HepG2 (cell line): ENCODE measurements around the gene GCN1. TPM values are rescaled to one million over a fixed set of nuclear protein-coding genes. Genes with fewer than 3 reads are reported as not detected.

Source experiments
- ATAC-seq: fragments of 200-7000 bp; cut with Tn5 transposase; 3 replicates; pipeline ENCODE4 v1.9.1; 2020; ENCODE audit warnings: mild to moderate bottlenecking, moderate library complexity
- BruUV-seq: library from RNA; stranded (reverse); fragments of 400-500 nt; replicated peaks from 2 replicates; lab custom pipeline; 2021; lab: Mats Ljungman, UMichigan
- CTCF ChIA-PET: fragments of 300-600 bp; formaldehyde crosslinking; extraction: SDS; loops from one replicate; lab custom pipeline; 2021; ENCODE audit warnings: low total read pairs, inconsistent platforms, low intra/inter-chr PET ratio; lab: Yijun Ruan, JAX
- POLR2A ChIA-PET: fragments of 350-600 bp; sonication (Branson Sonifier 250); formaldehyde crosslinking; loops from one replicate; lab custom pipeline; 2020; ENCODE audit warnings: antibody characterized with exemption, inconsistent platforms; lab: Yijun Ruan, JAX
- DNase-seq: peaks from one replicate; pipeline ENCODE4 v3.0.0-alpha.2; 2015; ENCODE audit warnings: low spot score
- FAIRE-seq: peaks from 3 replicates; lab custom pipeline; 2011; peaks lifted over from hg19 to GRCh38; lab: Jason Lieb, UNC
- H2AFZ ChIP-seq: one replicate; pipeline ENCODE4 v1.6.1; 2011; ENCODE audit warnings: low read length, inconsistent platforms
- H3K27ac ChIP-seq: fragments of 300-600 bp; 3 replicates; pipeline ENCODE4 v1.8.0; 2011; ENCODE audit warnings: mixed run types, mild to moderate bottlenecking, mixed read lengths, low read length, inconsistent platforms; ENCODE audit not compliant: insufficient read depth; ENCODE audit errors: extremely low read length
- H3K27me3 ChIP-seq, 2 experiments: fragments of 200-600 bp in 1 of 2; 2 replicates in 1 of 2; 3 replicates in 1 of 2; pipeline versions ENCODE4 v1.6.0 to v1.8.0; 2011; ENCODE audit warnings: low read length in 2 of 2, mild to moderate bottlenecking in 2 of 2, moderate library complexity in 2 of 2, inconsistent platforms in 1 of 2; ENCODE audit not compliant: insufficient read depth in 2 of 2, control insufficient read depth in 1 of 2
- H3K36me3 ChIP-seq, 2 experiments: fragments of 200-600 bp in 1 of 2; replicated peaks in 1 of 2; 2 replicates in 1 of 2; 3 replicates in 1 of 2; pipeline versions ENCODE4 v1.5.1 to v1.8.0; 2011; ENCODE audit warnings: low read length in 2 of 2, inconsistent platforms in 1 of 2; ENCODE audit not compliant: insufficient read depth in 2 of 2, control insufficient read depth in 1 of 2
- H3K4me1 ChIP-seq: 2 replicates; pipeline ENCODE4 v1.5.1; 2012; ENCODE audit warnings: low read length, inconsistent platforms; ENCODE audit not compliant: insufficient read depth
- H3K4me2 ChIP-seq: 2 replicates; pipeline ENCODE4 v1.6.0; 2011; ENCODE audit warnings: low read depth, low read length, inconsistent platforms
- H3K4me3 ChIP-seq, 3 experiments: fragments of 200-600 bp in 1 of 3; sonication (generic), shearing (Covaris generic) in 1 of 3; replicated peaks in 1 of 3; 2 replicates each; pipeline ENCODE4 v1.5.1; 2011 to 2016; ENCODE audit warnings: low read length in 3 of 3, inconsistent platforms in 2 of 3, low read depth in 2 of 3, mild to moderate bottlenecking in 2 of 3, control low read depth in 1 of 3, mixed read lengths in 1 of 3; ENCODE audit not compliant: insufficient read depth in 1 of 3
- H3K79me2 ChIP-seq: one replicate; pipeline ENCODE4 v1.6.1; 2011; ENCODE audit warnings: low read length, inconsistent platforms; ENCODE audit not compliant: insufficient read depth
- H3K9ac ChIP-seq: 2 replicates; pipeline ENCODE4 v1.6.0; 2011; ENCODE audit warnings: mild to moderate bottlenecking, low read depth, low read length, inconsistent platforms; ENCODE audit not compliant: insufficient read depth
- H3K9me3 ChIP-seq: 2 replicates; pipeline ENCODE4 v1.5.1; 2012; ENCODE audit warnings: mild to moderate bottlenecking, low read length
- H4K20me1 ChIP-seq: 2 replicates; pipeline ENCODE4 v1.6.0; 2011; ENCODE audit warnings: inconsistent platforms, mild to moderate bottlenecking, low read length, moderate library complexity; ENCODE audit not compliant: insufficient read depth
- ELF1 ChIP-seq: sonication (generic); formaldehyde crosslinking; IDR thresholded peaks from 2 replicates; pipeline ENCODE4 v1.4.0; 2020; ENCODE audit warnings: missing genetic modification reagents
- FOSL2 ChIP-seq: sonication (generic); formaldehyde crosslinking; IDR thresholded peaks from 2 replicates; pipeline ENCODE4 v1.4.0; 2020; ENCODE audit warnings: missing genetic modification reagents
- KLF11 ChIP-seq: IDR thresholded peaks from 2 replicates; pipeline ENCODE4 v1.6.1; 2016; ENCODE audit warnings: missing compliant biosample characterization
- KLF9 ChIP-seq: IDR thresholded peaks from 2 replicates; pipeline ENCODE4 v1.6.1; 2016; ENCODE audit warnings: low read depth
- NR2F2 ChIP-seq: IDR thresholded peaks from 2 replicates; pipeline ENCODE4 v1.6.1; 2012; ENCODE audit warnings: low read depth, inconsistent platforms, borderline replicate concordance
- RFX5 ChIP-seq: IDR thresholded peaks from 2 replicates; pipeline ENCODE4 v1.6.1; 2011; ENCODE audit warnings: low read depth, low read length, improper control_type of control experiment
- RXRB ChIP-seq: IDR thresholded peaks from 2 replicates; pipeline ENCODE4 v1.6.1; 2016; ENCODE audit warnings: borderline replicate concordance, missing genetic modification reagents, missing compliant biosample characterization
- ZNF616 ChIP-seq: sonication (generic); formaldehyde crosslinking; IDR thresholded peaks from 2 replicates; pipeline ENCODE4 v1.5.0; 2020; ENCODE audit warnings: low read depth, mild to moderate bottlenecking, missing genetic modification reagents
- ZNF644 ChIP-seq: IDR thresholded peaks from 2 replicates; pipeline ENCODE4 v1.6.1; 2016; ENCODE audit warnings: low read depth
- ZNF839 ChIP-seq: sonication (generic); formaldehyde crosslinking; IDR thresholded peaks from 2 replicates; pipeline ENCODE4 v1.4.0; 2020; ENCODE audit warnings: missing genetic modification reagents, mild to moderate bottlenecking, borderline replicate concordance
- WGBS: methylation state at CpG from one replicate; pipeline ENCODE4 v1.1.6; 2017; ENCODE audit warnings: low lambda C conversion rate; 5-methylcytosine and 5-hydroxymethylcytosine counted together
- in situ Hi-C: cut with HindIII; loops from 2 replicates; pipeline ENCODE4 v1.10.0; 2017; ENCODE audit warnings: low pct_unique_long_range_greater_than_20kb; ENCODE audit not compliant: extremely low pct_ligation_motif_present
- intact Hi-C: fragments of 100-400 bp; cut with micrococcal nuclease; formaldehyde crosslinking; loops from one replicate; pipeline ENCODE4 v1.10.0; 2022; ENCODE audit not compliant: unreplicated experiment
- polyA plus RNA-seq, 8 experiments: library from polyadenylated mRNA; depleted of rRNA in 3 of 8; stranded (reverse) in 7 of 8; unstranded in 1 of 8; fragments of >200 nt; fragmentation: Illumina TruSeq in 4 of 8; extraction: Trizol in 4 of 8; gene quantifications; 2 replicates each; pipeline versions ENCODE4 v1.2.1 to v1.2.3, GENCODE V29; 2011 to 2016; ENCODE audit warnings: low read depth in 4 of 8, missing spikeins in 1 of 8, mixed read lengths in 1 of 8; ENCODE audit not compliant: insufficient read depth in 1 of 8
- total RNA-seq, 5 experiments: library from RNA; depleted of rRNA; stranded (reverse); fragments of >200 nt; fragmentation: Illumina TruSeq; extraction: Trizol; gene quantifications; 2 replicates each; pipeline ENCODE4 v1.2.3, GENCODE V29; 2016; ENCODE audit warnings: low read depth in 1 of 5
- TF ChIP-seq, protein P1 (sequence below): sonication (generic); formaldehyde crosslinking; IDR thresholded peaks from 2 replicates; pipeline ENCODE4 v1.4.0; 2020; ENCODE audit warnings: missing genetic modification reagents
- TF ChIP-seq, protein P2 (sequence below): IDR thresholded peaks from 2 replicates; pipeline ENCODE4 v1.6.1; 2016; ENCODE audit warnings: low read depth, borderline replicate concordance
- TF ChIP-seq, protein P3 (sequence below): IDR thresholded peaks from 2 replicates; pipeline ENCODE4 v1.6.1; 2016
- TF ChIP-seq, protein P4 (sequence below): sonication (generic); formaldehyde crosslinking; IDR thresholded peaks from 2 replicates; pipeline ENCODE4 v1.4.0; 2020; ENCODE audit warnings: mild to moderate bottlenecking, missing genetic modification reagents
- TF ChIP-seq, protein P5 (sequence below): sonication (generic); formaldehyde crosslinking; IDR thresholded peaks from 2 replicates; pipeline ENCODE4 v1.4.0; 2020; ENCODE audit warnings: missing genetic modification reagents; ENCODE audit errors: not compliant biosample characterization

GCN1 gene
- total and polyA plus RNA-seq, 2 of the 13 experiments (the other 11 are each of a cell fraction or from before 2014, with no cell fraction given) = 58.2 to 83.0 TPM

DNA sequence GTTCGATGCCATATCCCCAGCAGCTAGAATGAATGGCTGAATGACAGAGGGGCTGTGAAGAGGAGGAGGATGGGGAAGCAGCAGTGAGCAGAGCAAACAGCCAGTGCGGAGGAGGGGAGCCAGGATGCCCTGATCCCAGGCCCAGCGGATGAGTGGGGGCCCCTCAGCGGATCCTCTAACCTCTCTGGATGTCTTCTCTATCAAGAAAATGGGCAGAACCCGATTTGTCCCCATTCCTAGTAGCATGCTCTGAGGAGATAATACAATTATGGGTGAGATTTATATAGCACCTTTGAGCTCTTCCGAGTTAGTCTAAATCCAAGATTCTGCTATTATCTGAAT, 36.4 kb upstream of the GCN1 start:
- peak overlapping the region; percentile 61 for H3K27ac ChIP-seq
- ChIA-PET CTCF (no interaction called here), POLR2A (interaction anchor here (0.7 to 8.7 kb wide), 8 partner anchors 10 to 71 kb away, joined by 7 to 461 read pairs (median 62); partner anchors contain the start of genes PXN, RNU4-1, RNU4-2 and RPLP0)
- peak overlapping the region in 1 of 3 experiments; percentile 49; a peak in 2 of 6 replicates for H3K4me3 ChIP-seq
- no peak for DNase-seq
- intact Hi-C loops (no loop called here), in situ Hi-C loops (loop anchor here (5.0 kb wide), 1 partner anchor 36 kb away; the partner anchor contains the start of gene PXN)
- no peak for FAIRE-seq
- peak overlapping the region; percentile 70 for H3K4me2 ChIP-seq
- H3K9me3 ChIP-seq = no peaks in the 10 kb centered on the region
- no peak for TF ChIP-seq ZNF616 (CRISPR knock-in tag)
- WGBS = 52% methylated on average over 5 of the region's 6 CpGs
- H3K27me3 ChIP-seq = no peaks in the 10 kb centered on the region
- peak overlapping the region; percentile 50 for H3K9ac ChIP-seq
- peaks cover 2 to 5% of the 10 kb centered on the region in 2 experiments; a peak in 2 of 5 replicates for H3K36me3 ChIP-seq
- H2AFZ ChIP-seq = no peak overlapping the region
- H3K4me1 ChIP-seq = peaks cover 100% of the 10 kb centered on the region
- peaks cover 12% of the 10 kb centered on the region for H3K79me2 ChIP-seq
- BruUV-seq = no TSS peak
- peaks cover 4% of the 10 kb centered on the region; the same call in 1 of the 2 replicates for H4K20me1 ChIP-seq
- no peak for ATAC-seq

DNA sequence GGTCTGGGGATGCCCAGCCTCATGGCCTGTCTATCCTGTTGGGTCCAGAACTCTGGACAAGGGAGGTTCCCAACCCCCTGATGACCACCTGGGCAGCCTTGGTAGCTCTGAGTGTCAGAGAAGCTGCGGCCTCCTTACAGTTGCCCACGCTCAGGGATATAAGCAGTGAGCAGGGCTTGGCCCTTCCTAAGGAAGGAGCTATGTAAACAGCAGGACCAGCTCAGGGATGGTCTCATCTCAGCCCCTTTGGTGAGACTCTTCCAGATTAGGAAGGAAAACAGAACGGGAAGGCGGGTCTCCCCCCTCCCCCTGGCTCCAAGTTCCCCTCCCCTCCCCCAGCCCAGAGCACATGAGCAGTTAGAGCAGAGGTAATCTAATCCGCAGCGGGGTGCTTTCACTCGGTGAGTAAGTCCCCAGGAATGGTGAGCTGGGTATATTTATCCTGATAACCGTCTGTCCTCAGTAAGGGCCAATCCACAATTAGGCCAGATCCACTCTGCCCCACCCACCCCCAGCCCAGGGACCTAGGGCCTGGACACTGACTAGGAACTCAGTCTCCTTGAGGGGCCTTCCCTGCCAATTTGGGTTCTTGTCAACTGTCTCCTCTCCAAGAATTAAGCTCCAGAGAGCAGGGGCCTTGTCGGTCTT, 35.9 kb upstream of the GCN1 start:
- ATAC-seq = peak; percentile 11
- in situ Hi-C loops = loop anchor here (5.0 kb wide), 1 partner anchor 37 kb away; the partner anchor contains the start of gene PXN
- Histone ChIP-seq H3K27ac (peak overlapping the region; percentile 100), H3K4me3 (peak overlapping the region; percentile 2 to 70 (median 46); a peak in 3 of 6 replicates), H4K20me1 (peaks cover 4% of the 10 kb centered on the region; the same call in 1 of the 2 replicates), H3K4me2 (peak overlapping the region; percentile 97), H3K79me2 (peaks cover 9% of the 10 kb centered on the region), H3K9me3 (no peaks in the 10 kb centered on the region), H3K9ac (peak overlapping the region; percentile 84), H2AFZ (no peak overlapping the region), H3K27me3 (no peaks in the 10 kb centered on the region), H3K4me1 (peaks cover 100% of the 10 kb centered on the region), H3K36me3 (peaks cover 2 to 5% of the 10 kb centered on the region in 2 experiments; a peak in 2 of 5 replicates)
- POLR2A ChIA-PET = interaction anchor here (0.7 to 8.7 kb wide), 12 partner anchors 10 to 114 kb away, joined by 3 to 461 read pairs (median 16); partner anchors contain the start of genes PXN, RAB35, RNU4-1 and RNU4-2
- no TSS peak for BruUV-seq
- WGBS = 3% methylated on average over 7 of the region's 9 CpGs
- peak; percentile 89 for DNase-seq
- FAIRE-seq = peak; percentile 59
- intact Hi-C loops = no loop called here
- CTCF ChIA-PET = interaction anchor here (3.3 kb wide), 1 partner anchor 36 kb away, joined by 51 read pairs; the partner anchor contains the start of gene PXN
- TF ChIP-seq ZNF644 (CRISPR knock-in tag) (no peak), NR2F2 (no peak), KLF11 (0 out of 2 replicates have a peak, but pooled peaks have one; percentile 25), ELF1 (CRISPR knock-in tag) (no peak), RXRB (CRISPR knock-in tag) (peak; percentile 34; the same call in 1 of the 2 replicates), RFX5 (no peak), KLF9 (no peak), FOSL2 (peak; percentile 94), ZNF839 (CRISPR knock-in tag) (no peak)
- TF ChIP-seq, protein P1, sequence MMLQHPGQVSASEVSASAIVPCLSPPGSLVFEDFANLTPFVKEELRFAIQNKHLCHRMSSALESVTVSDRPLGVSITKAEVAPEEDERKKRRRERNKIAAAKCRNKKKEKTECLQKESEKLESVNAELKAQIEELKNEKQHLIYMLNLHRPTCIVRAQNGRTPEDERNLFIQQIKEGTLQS (CRISPR knock-in tag) = peak; percentile 75
- TF ChIP-seq, protein P2, sequence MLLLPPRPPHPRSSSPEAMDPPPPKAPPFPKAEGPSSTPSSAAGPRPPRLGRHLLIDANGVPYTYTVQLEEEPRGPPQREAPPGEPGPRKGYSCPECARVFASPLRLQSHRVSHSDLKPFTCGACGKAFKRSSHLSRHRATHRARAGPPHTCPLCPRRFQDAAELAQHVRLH (CRISPR knock-in tag) = 0 out of 2 replicates have a peak, but pooled peaks have one; percentile 26
- TF ChIP-seq, protein P3, sequence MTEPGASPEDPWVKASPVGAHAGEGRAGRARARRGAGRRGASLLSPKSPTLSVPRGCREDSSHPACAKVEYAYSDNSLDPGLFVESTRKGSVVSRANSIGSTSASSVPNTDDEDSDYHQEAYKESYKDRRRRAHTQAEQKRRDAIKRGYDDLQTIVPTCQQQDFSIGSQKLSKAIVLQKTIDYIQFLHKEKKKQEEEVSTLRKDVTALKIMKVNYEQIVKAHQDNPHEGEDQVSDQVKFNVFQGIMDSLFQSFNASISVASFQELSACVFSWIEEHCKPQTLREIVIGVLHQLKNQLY (CRISPR knock-in tag) = peak; percentile 15; the same call in 1 of the 2 replicates
- TF ChIP-seq, protein P4, sequence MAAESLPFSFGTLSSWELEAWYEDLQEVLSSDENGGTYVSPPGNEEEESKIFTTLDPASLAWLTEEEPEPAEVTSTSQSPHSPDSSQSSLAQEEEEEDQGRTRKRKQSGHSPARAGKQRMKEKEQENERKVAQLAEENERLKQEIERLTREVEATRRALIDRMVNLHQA (CRISPR knock-in tag) = no peak
- TF ChIP-seq, protein P5, sequence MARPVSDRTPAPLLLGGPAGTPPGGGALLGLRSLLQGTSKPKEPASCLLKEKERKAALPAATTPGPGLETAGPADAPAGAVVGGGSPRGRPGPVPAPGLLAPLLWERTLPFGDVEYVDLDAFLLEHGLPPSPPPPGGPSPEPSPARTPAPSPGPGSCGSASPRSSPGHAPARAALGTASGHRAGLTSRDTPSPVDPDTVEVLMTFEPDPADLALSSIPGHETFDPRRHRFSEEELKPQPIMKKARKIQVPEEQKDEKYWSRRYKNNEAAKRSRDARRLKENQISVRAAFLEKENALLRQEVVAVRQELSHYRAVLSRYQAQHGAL = no peak
